Right hindlimb (tissue), 1 donor: ENCODE results near the gene SMIM5.

Experiments
- DNase-seq: peaks from one replicate; pipeline ENCODE4 v3.0.0-alpha.2; 2018

SMIM5 gene

GRCh38 chr17:75672011-75672410 lies 38.8 kb downstream of the SMIM5 start:
- no peak for DNase-seq

- DNase-seq = no peak
Observed at GRCh38 chr17:75673487-75673886, 40.3 kb downstream of the SMIM5 start.

GRCh38 chr17:75676461-75676860 lies 43.2 kb downstream of the SMIM5 start:
- DNase-seq = no peak

- no peak for DNase-seq
Observed at GRCh38 chr17:75679706-75680211, 46.5 kb downstream of the SMIM5 start.

- DNase-seq = no peak
Observed at GRCh38 chr17:75680431-75680830, 47.2 kb downstream of the SMIM5 start.

- no peak for DNase-seq
Observed at GRCh38 chr17:75681289-75681688, 48.1 kb downstream of the SMIM5 start.

GRCh38 chr17:75683583-75683982 lies 50.3 kb downstream of the SMIM5 start:
- DNase-seq = no peak

- DNase-seq = no peak
Observed at GRCh38 chr17:75684249-75684648, 51.0 kb downstream of the SMIM5 start.

GRCh38 chr17:75684924-75685323 lies 51.7 kb downstream of the SMIM5 start:
- no peak for DNase-seq

GRCh38 chr17:75685499-75685898 lies 52.3 kb downstream of the SMIM5 start:
- no peak for DNase-seq

GRCh38 chr17:75688209-75688825 lies 55.1 kb downstream of the SMIM5 start:
- DNase-seq = no peak

- DNase-seq = no peak
Observed at GRCh38 chr17:75689441-75689873, 56.2 kb downstream of the SMIM5 start.
